Measurements from ENCODE around the gene ZFAND3.
"Not testable (repeated sequence)": the region's sequence is repeated elsewhere in the genome, so short reads cannot be mapped to it uniquely, and the experiment has no call there.

The ZFAND3 gene

GRCh38 chr6:37974943-37975342 is 155.4 kb downstream of the ZFAND3 start:
- no peak for DNase-seq

GRCh38 chr6:37977715-37978114 is 158.2 kb downstream of the ZFAND3 start:
- DNase-seq: no peak

GRCh38 chr6:37979392-37980221 is 160.1 kb downstream of the ZFAND3 start:
- no peak for DNase-seq

- DNase-seq: no peak
These were observed 160.7 kb downstream of the ZFAND3 start for GRCh38 chr6:37980222-37980595.

GRCh38 chr6:37981626-37982025 is 162.1 kb downstream of the ZFAND3 start:
- DNase-seq: no peak

- no peak for DNase-seq
These were observed 162.8 kb downstream of the ZFAND3 start for GRCh38 chr6:37982317-37982716.

- DNase-seq: no peak
These were observed 164.4 kb downstream of the ZFAND3 start for GRCh38 chr6:37983720-37984501.

- DNase-seq: no peak
These were observed 165.1 kb downstream of the ZFAND3 start for GRCh38 chr6:37984578-37984977.

GRCh38 chr6:37985355-37985754 is 165.8 kb downstream of the ZFAND3 start:
- DNase-seq: no peak

- DNase-seq: no peak
These were observed 167.5 kb downstream of the ZFAND3 start for GRCh38 chr6:37987018-37987417.

- DNase-seq: no peak
These were observed 168.0 kb downstream of the ZFAND3 start for GRCh38 chr6:37987559-37987958.

- DNase-seq: no peak
These were observed 168.6 kb downstream of the ZFAND3 start for GRCh38 chr6:37988127-37988526.

- no peak for DNase-seq
These were observed 169.2 kb downstream of the ZFAND3 start for GRCh38 chr6:37988696-37989095.

GRCh38 chr6:37990762-37991525 is 171.4 kb downstream of the ZFAND3 start:
- DNase-seq: no peak

GRCh38 chr6:37992749-37993148 is 173.2 kb downstream of the ZFAND3 start:
- DNase-seq: no peak

GRCh38 chr6:37993194-37993593 is 173.7 kb downstream of the ZFAND3 start:
- DNase-seq: not testable (repeated sequence)

- DNase-seq: no peak
These were observed 174.1 kb downstream of the ZFAND3 start for GRCh38 chr6:37993596-37993995.

GRCh38 chr6:37994223-37994622 is 174.7 kb downstream of the ZFAND3 start:
- no peak for DNase-seq

- DNase-seq: no peak
These were observed 178.8 kb downstream of the ZFAND3 start for GRCh38 chr6:37998366-37998765.

- no peak for DNase-seq
These were observed 181.9 kb downstream of the ZFAND3 start for GRCh38 chr6:38001386-38001785.

GRCh38 chr6:38004908-38005307 is 185.4 kb downstream of the ZFAND3 start:
- no peak for DNase-seq

GRCh38 chr6:38011937-38012336 is 192.4 kb downstream of the ZFAND3 start:
- no peak for DNase-seq

GRCh38 chr6:38012573-38012972 is 193.0 kb downstream of the ZFAND3 start:
- DNase-seq: no peak
